Measurements from ENCODE around the gene TMEM127.
"Not testable (repeated sequence)": the region's sequence is repeated elsewhere in the genome, so short reads cannot be mapped to it uniquely, and the experiment has no call there.

Gene TMEM127, protein sequence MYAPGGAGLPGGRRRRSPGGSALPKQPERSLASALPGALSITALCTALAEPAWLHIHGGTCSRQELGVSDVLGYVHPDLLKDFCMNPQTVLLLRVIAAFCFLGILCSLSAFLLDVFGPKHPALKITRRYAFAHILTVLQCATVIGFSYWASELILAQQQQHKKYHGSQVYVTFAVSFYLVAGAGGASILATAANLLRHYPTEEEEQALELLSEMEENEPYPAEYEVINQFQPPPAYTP

DNA sequence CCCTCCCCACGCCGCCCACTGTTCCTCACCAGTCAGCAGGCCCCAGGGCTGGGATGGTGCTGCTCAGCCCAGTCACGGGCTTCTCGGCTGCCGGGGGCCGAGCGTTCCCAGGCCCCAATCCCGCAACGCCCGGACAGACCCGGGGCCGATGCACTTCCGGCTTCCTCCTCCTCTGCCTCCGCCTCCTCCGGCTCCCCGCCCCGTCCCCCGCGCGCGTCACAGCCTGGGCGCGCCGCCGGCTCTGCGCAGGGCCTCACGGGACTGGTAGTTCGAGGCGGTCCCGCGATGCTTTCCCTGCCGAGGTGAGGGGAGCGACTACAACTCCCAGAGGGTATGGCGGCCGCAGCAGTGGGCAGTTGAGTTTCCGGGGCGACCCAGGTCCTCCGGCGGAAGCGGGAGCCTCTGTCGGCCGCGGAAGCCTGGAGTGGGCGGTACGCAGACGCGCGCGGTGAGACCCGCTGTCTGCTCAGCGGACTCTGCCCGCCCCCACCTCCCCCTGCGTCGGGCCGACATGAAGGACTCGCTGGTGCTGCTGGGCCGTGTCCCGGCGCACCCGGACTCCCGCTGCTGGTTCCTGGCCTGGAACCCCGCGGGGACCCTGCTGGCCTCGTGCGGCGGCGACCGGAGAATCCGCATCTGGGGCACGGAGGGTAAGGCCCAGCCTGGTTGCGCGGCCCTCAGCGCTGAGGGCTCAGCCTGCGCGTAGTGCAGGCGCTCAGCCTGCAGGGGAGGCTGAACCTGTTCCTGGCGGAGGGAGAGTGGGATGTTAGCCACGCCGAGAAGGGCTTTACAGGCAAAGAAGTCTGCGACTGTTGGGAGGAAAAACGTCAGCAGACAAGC lies at the start of gene TMEM127, which contains the start of gene CIAO1:
TSS of gene TMEM127 (minus strand) at position 158 of the 840 bp plus-strand sequence. CDS start 616 bp downstream, outside the sequence.
TSS of gene CIAO1 (plus strand) at position 386 of the 840 bp plus-strand sequence. CDS start at position 512, 126 bp downstream.
- peak; percentile 98 for DNase-seq (ENCODE audit: low spot score)

DNA sequence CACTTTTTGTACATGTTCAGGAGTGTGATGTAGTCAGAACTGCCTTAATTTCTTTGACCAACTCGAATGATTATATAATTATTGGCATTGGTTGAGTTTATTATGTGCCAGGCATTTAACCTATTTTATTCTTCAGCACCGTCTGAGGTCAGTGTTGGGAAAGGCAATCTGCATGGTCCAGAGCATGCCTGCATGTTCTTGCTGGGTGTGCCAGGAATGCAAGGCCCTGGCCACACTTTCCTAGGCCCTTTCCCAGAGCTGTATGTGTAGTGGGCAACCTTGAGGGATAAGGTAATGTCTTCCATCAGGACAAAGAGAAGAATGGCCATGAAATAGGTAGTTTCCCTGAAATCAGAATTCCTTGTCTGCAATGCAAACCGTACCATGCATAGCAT lies 49.2 kb upstream of the TMEM127 start:
- DNase-seq (ENCODE audit: low spot score): no peak

DNA sequence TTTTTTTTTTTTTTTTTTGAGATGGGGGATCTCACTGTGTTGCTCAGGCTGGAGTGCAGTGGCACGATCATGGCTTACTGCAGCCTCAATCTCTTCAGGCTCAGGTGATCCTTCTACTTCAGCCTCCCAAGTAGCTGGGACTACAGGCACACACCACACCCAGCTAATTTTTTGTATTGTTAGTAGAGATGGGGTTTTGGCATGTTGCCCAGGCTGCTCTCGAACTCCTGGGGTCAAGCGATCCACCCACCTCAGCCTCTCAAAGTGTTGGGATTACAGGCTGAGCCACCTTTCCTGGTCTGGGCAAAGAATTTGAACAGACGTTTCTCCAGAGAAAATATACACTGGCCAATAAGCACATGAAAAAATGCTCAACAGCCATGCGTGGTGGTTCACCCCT lies 42.5 kb upstream of the TMEM127 start:
- no peak for DNase-seq (ENCODE audit: low spot score)

DNA sequence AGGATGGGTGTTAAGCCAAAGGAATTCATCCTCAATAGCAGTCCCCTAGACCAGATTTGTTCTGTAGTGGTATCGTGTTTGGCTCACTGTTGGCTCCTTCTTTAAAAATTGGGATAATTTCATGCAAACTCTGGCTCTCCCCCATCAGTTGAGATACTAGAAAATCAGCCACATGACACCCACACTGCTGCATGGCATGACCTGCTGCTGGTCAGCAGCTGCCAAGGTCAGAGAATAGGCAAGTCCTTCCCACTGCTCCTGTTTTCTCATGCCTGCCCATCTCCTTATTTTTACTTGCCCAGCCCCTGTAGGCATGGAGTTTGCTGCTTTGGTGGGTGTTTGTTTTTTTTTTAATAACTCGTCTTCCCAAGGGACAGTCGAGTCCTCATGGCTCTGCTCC lies 40.6 kb upstream of the TMEM127 start:
- no peak for DNase-seq (ENCODE audit: low spot score)

DNA sequence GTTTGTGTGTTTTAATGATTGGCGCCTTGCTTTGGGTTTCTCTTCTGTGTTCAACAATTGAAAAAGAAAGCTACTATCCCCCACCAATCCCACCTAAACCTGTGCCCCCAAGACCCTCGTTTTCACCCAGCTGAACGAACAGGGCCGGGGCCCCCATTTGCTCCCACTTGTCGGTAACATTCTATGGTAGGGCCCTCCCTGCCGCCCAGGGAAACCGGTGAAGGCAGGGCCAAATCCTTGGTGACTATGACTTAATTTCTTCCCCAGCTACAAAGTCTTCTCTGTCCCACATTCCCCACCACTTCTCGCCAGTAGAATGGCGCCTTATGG lies 40.1 kb upstream of the TMEM127 start:
- DNase-seq (ENCODE audit: low spot score): no peak

DNA sequence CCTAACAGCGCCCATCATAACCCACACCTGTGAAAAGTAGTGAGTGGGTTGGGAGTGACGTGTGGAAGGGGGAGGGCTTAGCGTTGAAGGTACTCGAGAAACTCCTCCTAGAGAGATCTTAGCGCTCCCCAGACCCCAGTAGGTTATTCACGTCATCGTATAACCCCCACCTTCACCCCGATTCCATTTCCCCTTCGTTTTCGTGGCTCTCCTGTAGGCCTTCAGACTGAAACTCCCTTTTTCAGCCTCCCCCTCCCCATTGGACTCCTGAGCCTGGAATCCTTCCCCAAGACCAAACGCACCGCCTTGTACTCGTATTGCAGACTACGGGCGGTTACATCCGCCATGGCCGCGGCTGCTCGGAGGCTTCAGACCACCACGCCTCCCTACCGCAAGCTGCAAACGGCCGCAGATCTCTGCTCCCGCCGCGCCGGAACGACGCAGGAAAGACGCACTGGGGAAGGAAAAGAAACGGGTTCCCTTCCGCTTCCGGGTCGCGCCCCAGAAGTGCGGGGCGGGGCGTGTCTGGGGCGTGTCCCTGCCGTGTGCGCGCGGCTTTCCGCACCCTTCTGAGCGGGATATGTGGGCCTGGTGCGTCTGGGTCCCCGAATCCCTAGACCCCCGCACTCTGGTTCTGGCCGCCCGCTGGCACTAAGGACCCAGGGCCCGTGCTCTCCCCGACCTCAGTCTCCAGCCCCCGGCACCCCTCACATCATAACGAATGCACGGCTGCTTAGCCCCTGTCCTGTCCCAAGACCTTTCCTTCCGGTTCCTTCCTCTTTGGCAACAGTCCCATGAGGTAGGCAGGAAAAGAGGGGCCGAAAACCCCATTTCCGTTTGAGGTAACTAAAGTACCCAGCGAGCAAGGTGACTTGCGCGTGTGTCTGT lies 39.5 kb upstream of the TMEM127 start, which contains the start of gene SNRNP200:
TSS of gene SNRNP200 (minus strand) at position 456 of the 888 bp plus-strand sequence. CDS start at position 347, 109 bp downstream.
- peak; percentile 85 for DNase-seq (ENCODE audit: low spot score)

DNA sequence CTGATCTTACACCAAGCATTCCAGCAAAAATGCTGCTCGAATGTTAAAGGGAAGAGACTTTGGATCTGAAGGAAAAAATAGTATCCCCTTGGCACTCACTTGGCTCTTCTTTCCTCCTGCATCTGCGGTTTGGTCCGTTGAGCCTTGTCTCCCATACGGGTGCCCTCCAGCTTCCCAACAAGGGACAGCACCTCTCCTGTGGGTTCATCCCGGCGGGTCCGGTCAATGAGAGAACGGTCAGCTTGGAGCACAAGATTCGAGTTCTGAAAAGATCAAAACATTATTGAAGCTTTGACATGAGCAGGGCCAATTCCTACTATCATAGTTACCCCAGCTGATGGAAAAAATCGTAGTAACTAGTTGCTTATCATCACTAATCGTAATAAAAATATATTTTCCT lies 38.8 kb upstream of the TMEM127 start:
- no peak for DNase-seq (ENCODE audit: low spot score)

DNA sequence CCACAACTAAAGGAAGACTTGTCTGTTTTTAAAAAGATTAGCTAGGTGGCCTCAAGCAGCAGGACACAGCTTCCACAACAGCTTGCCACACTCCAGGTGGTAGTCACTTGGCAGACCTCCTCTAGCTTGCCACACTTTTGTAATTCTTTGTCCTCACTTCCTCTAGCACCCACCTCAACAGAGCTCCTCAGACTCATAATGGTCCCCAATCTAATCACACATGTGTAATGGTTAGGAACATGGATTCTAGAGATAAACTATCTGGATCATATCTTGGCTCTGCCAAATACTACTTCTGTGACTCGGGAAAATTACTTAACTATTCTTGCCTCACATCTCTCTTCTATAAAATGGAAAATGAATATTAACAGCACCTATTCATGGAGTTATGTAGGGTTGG lies 36.1 kb upstream of the TMEM127 start:
- DNase-seq (ENCODE audit: low spot score): no peak

DNA sequence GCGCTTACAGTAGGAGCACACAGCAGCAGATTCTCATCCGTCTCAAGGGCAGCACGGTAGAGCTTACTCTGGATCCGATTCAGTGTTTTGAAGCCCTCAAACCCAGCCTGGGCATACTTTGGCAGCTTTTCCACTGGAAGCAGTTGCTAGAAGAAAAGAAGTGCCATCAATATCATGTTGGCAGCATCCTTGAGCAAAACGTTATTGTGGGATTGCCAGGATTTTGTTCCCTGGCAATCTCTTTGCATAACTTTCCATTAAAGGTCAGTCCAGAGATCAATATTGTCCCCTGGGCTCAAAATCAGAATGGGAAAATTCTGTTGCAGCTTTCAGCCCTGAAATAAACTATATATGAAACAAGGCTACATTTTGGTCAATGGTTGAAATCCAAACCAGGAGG lies 31.1 kb upstream of the TMEM127 start:
- no peak for DNase-seq (ENCODE audit: low spot score)

DNA sequence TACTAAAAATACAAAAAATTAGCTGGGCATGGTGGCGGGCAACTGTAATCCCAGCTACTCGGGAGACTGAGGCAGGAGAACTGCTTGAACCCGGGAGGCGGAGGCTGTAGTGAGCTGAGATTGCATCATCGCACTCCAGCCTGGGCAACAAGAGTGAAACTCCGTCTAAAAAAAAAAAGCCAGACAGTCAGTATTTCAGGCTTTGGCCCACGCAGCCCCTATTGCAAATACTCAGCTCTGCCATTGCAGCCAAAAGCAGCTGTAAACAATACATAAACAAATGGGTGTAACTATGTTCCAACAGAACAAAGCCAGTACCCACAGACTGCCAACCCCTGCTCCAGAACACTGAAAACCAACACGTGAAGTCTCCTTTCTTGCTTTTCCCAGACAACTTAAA lies 28.5 kb upstream of the TMEM127 start:
- not testable (repeated sequence) for DNase-seq (ENCODE audit: low spot score)

DNA sequence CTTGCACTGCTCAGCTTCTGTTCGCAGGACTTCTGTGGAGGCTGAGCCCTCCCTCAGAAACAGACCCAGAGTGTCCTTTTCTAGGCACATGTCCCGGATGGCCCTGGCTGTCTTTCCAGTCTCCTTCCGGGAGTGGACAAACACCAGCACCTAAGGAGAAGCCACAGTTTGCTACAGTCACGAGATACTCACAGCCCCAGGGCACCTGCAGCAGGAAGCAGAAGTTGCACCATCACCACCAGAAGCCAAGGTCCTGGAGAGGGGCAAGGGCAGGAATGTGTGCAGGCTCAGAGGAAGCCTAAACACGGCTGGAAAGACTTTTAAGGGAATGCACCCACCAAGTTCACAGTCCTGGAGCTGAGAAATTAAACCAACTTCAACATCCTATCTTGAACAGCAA lies 26.0 kb upstream of the TMEM127 start:
- DNase-seq (ENCODE audit: low spot score): no peak

DNA sequence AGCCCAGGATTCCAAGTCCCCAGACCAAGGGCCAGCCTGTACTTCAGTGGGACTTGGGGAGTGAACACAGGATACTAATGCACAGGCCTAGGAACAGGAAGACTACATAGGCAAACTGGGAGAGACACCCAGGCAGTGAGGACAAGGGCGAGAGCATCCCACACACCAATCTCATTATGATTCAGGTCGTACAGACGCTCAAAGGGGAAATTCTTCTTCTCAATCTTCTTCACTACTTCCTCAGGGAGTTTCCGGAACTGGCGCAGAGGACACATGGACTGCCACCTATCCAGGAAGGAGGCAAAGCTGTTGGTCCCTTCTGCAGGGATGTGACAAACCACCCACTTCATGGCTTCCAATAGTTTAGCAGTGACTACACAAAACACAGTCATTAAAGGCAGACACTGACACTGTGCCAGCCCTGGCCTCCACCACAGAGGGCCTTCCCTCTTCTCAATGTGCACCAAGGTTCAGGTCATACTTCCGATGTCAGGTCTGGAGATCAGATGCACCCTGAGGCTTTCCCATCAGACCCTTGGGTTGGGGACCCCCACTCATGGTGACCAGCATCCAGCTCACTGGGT lies 21.6 kb upstream of the TMEM127 start:
- no peak for DNase-seq (ENCODE audit: low spot score)

DNA sequence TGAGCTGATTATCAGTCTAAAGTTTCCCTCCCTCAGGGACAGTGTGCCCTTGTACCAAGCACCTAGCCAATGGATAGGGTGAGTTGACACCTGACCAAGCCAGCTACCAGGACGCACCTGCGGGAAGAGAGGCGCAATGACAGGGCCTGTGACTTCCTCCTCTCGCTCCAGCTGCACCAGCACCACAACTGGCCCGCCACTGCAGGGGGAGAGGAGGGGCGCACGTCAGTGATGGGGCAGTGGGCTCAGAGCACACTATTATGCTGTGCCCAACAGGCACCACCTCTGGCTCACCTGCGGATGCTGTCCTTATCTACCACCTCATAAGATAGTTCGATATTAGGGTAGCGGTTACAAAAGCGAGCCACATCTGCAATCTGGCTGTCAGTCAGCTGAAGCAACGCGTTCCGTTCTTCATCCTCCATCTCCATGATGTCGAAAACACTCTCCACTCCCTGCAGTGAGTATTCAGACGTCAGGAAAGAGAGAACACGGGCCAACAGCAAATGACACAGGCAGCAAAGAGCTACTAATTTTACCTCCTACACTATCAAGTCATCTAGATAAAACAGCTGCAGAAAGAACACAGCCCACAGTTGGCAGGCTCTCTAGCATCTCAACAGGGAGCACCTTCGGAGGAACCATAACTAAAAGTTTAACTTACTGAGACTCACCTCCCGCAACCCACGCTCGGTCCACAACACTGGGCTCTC lies 11.1 kb upstream of the TMEM127 start:
- DNase-seq (ENCODE audit: low spot score): no peak

DNA sequence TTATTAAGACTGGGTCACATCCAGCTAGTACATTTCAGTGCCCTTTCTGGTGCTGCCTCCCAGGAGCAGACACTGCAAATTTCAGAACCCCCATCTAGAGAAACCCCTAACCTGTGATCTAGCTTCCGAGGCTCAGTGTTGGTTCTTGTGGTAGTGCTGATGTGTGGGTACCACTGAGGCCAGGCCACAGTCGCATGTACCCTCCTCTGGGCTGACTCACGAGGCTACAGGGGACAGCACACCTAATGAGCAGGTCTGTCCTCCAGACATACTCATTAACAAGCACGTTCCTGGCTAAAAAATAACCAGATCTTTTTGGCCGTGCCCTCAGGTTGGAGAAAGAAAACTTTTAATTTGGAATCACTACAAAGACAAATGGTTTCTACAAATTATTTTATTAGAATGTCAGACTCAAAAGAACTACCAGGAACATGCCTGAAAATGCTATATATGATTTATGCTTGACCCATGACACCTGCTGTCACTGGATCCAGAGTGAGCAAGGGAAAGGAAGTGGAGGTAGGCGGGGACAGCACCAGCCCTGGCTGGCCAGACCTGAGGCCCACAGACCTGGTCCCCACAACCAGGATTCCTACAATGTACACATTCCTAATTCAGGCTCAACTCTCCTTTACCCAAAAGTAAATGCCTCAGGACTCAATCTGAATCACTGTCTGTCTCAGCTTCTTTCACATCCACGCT lies 8.7 kb upstream of the TMEM127 start:
- DNase-seq (ENCODE audit: low spot score): no peak

DNA sequence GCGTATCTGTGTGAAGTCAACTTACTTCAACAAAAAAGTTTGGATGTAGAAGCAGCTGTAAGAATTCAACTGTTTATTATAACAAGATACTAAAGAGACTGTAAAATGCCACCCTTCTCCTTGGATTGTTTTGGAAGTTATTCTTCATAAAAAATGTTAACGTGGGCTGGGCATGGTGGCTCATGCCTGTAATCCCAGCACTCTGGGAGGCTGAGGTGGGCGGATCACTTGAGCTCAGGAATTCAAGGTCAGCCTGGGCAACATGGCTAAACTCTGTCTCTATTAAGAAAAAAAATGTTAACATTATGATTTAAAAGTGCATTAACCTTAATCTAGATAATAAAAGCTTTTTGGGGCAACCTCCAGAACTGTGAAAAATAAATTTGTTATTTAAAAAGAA lies 8.0 kb upstream of the TMEM127 start:
- no peak for DNase-seq (ENCODE audit: low spot score)

DNA sequence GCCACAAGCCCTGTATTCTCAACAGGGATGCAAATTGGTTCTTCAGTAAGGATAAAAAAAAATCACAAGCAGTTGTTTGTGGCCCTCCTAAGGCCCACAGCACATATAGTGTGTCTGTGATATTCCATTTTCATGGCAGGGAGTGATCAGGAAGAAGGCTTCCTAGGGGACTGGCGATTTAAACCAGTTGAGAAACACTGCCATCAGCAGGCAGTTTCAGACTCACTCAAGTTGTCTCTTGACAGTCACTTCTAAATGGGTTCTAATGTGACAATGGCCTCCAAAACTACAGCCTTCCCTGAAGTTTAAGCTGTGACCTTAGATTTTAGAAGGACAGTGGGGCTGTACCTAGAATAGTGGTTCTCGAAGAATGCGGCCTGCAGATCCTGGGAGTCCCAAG lies 6.2 kb upstream of the TMEM127 start:
- no peak for DNase-seq (ENCODE audit: low spot score)

DNA sequence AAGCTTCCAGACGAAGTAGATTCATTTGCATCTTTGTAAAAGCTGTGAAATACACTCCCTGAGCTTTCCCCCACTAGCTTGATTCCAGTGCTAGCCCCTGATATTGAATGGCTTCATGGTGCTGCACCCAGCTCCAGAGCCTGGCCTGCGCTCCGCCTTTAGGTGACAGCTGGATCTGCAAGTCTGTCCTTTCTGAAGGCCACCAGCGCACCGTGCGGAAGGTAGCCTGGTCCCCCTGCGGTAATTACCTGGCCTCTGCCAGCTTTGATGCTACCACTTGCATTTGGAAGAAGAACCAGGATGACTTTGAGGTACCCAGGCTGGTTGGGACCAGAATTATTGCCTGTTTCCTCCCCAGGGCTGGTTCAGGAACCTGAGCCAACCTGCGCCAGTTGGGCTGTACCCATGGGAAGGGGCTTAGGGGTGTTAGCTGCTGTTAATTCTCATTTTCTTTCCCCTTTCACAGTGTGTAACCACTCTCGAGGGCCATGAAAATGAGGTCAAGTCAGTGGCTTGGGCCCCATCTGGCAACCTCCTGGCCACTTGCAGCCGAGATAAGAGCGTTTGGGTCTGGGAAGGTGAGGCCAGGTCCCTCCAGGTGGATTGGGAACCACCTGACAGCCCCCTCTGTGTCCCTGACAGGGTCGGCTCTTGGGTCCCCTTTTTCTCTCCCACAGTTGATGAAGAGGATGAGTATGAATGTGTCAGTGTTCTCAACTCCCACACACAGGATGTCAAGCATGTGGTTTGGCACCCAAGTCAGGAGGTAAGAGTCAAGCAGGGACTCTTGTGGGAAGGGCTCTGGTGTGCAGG lies 1.6 kb upstream of the TMEM127 start:
- peak; percentile 37 for DNase-seq (ENCODE audit: low spot score)

DNA sequence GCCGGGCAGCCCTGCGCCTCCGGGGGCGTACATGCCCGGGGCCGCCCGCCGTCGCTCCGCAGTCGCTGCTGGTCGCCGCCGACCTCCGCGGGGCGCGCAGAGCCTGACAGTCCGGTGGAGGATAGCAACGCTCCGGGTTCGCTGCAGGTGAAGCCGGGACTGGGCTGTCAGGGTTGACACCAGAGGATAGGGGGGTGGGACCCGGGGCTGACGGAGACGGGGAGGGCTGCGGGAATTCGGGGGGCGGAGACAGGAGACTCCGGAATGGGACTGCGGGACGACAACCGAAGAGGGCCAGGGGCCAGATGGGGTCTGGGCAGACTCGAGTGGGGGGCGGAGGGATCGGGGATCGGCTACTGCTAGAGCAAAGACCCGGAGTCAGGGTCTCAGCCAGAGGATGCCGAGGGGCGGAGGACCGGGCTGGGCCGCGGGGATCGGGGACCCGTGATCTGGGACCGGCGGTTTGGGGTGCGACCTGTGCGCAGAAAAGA lies 403 bp downstream of the TMEM127 start:
- peak; percentile 59 for DNase-seq (ENCODE audit: low spot score)

DNA sequence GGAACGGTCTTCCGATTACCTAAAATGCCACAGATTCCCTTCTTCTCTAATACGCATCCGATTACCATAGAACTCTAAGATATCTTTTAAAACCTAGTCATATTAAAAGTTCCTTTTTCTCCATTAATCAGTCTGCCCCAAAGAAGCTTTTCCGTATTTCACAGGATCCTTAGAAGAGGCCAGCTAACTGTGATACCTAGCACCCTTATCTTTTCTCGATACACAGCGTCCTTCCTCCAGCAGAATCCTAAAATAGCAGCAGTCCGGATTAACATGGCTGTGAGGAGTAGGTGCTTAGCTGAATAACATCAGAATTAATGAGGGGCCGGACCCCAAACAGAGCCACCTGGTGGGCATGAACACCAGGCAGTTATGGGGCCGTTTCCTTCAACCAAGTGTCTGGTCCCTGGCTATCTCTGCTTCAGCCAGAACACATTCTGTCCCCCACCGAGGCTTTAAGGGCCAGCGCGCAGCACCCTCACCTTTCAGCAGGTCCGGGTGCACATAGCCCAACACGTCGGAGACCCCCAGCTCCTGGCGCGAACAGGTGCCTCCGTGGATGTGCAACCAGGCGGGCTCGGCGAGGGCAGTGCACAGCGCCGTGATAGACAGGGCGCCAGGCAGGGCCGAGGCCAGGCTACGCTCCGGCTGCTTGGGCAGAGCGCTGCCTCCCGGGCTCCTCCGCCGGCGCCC lies 995 bp downstream of the TMEM127 start:
- DNase-seq (ENCODE audit: low spot score): peak; percentile 47
